Nephron (organoid): ENCODE measurements around the gene MMP17.

ENCODE experiments used
- H3K27ac Mint-ChIP-seq, 3 experiments: 2 replicates each; pipeline ENCODE4 v1.8.0; 2020; ENCODE audit warnings: mixed read lengths in 3 of 3, mild to moderate bottlenecking in 2 of 3, moderate library complexity in 1 of 3
- H3K27me3 Mint-ChIP-seq: 2 replicates; pipeline ENCODE4 v1.8.0; 2021; ENCODE audit warnings: low read depth, mild to moderate bottlenecking, moderate library complexity, mixed read lengths
- H3K36me3 Mint-ChIP-seq: 2 replicates; pipeline ENCODE4 v1.8.0; 2020; ENCODE audit warnings: low read depth, mixed read lengths
- H3K4me1 Mint-ChIP-seq: 2 replicates; pipeline ENCODE4 v1.8.0; 2020; ENCODE audit warnings: mixed read lengths
- H3K4me3 Mint-ChIP-seq, 3 experiments: 2 replicates each; pipeline ENCODE4 v1.8.0; 2020; ENCODE audit warnings: mild to moderate bottlenecking in 3 of 3, mixed read lengths in 3 of 3, moderate library complexity in 2 of 3
- H3K9me3 Mint-ChIP-seq: 2 replicates; pipeline ENCODE4 v1.8.0; 2020; ENCODE audit warnings: mixed read lengths
- CTCF ChIP-seq, 3 experiments: fragments of 200-600 bp; sonication (generic); IDR thresholded peaks; one replicate each; pipeline ENCODE4 v1.5.0; 2021; ENCODE audit warnings: antibody characterized with exemption in 3 of 3; ENCODE audit not compliant: unreplicated experiment in 3 of 3

The MMP17 gene

GRCh38 chr12:131893605-131894312 lies 65.6 kb downstream of the MMP17 start:
- Mint-ChIP-seq H3K36me3 (peaks cover 4% of the 10 kb centered on the region), H3K4me3 (peak overlapping the region; percentile 66 to 73 (median 67)), H3K9me3 (no peaks in the 10 kb centered on the region), H3K27ac (peak overlapping the region in 1 of 3 experiments; percentile 49), H3K4me1 (no peaks in the 10 kb centered on the region), H3K27me3 (peaks cover 11% of the 10 kb centered on the region)
- TF ChIP-seq CTCF (IDR thresholded peaks at IDR 0.05; ENCODE audit: unreplicated experiment in 3 of 3), result no peak

- peaks cover 4% of the 10 kb centered on the region for H3K36me3 Mint-ChIP-seq
- peak within 1 kb of the TSS; percentile 88 to 90 (median 89) for H3K4me3 Mint-ChIP-seq
- H3K9me3 Mint-ChIP-seq, result no peaks in the 10 kb centered on the region
- TF ChIP-seq CTCF (IDR thresholded peaks at IDR 0.05; ENCODE audit: unreplicated experiment in 3 of 3), result no peak
- no peaks in the 10 kb centered on the region for H3K4me1 Mint-ChIP-seq
- peaks cover 8% of the 10 kb centered on the region for H3K27me3 Mint-ChIP-seq
- peak within 1 kb of the TSS in 2 of 3 experiments; percentile 74 to 89 for H3K27ac Mint-ChIP-seq
These were observed 66.2 kb downstream of the MMP17 start, which contains the start of gene ULK1 for GRCh38 chr12:131894313-131894860. Gene ULK1, plus strand, starts transcription at chr12:131894622. Its CDS starts 380 bp downstream, at chr12:131895002.

GRCh38 chr12:131894981-131895639 lies 66.9 kb downstream of the MMP17 start:
- Mint-ChIP-seq H3K27me3 (peaks cover 1% of the 10 kb centered on the region), H3K4me3 (peak overlapping the region; percentile 88 to 90 (median 89)), H3K27ac (peak overlapping the region in 2 of 3 experiments; percentile 74 to 89), H3K36me3 (peaks cover 6% of the 10 kb centered on the region), H3K4me1 (no peaks in the 10 kb centered on the region), H3K9me3 (no peaks in the 10 kb centered on the region)
- TF ChIP-seq CTCF (IDR thresholded peaks at IDR 0.05; ENCODE audit: unreplicated experiment in 3 of 3), result no peak

GRCh38 chr12:131895640-131896079 lies 67.5 kb downstream of the MMP17 start:
- peak overlapping the region in 2 of 3 experiments; percentile 74 to 89 for H3K27ac Mint-ChIP-seq
- H3K27me3 Mint-ChIP-seq, result no peaks in the 10 kb centered on the region
- no peaks in the 10 kb centered on the region for H3K9me3 Mint-ChIP-seq
- no peaks in the 10 kb centered on the region for H3K4me1 Mint-ChIP-seq
- H3K4me3 Mint-ChIP-seq, result peak overlapping the region; percentile 88 to 90 (median 89)
- TF ChIP-seq CTCF (IDR thresholded peaks at IDR 0.05; ENCODE audit: unreplicated experiment in 3 of 3), result no peak
- peaks cover 8% of the 10 kb centered on the region for H3K36me3 Mint-ChIP-seq

GRCh38 chr12:131896080-131896810 lies 68.1 kb downstream of the MMP17 start:
- H3K27ac Mint-ChIP-seq, result peak overlapping the region in 2 of 3 experiments; percentile 33 to 89
- no peak for TF ChIP-seq CTCF (IDR thresholded peaks at IDR 0.05; ENCODE audit: unreplicated experiment in 3 of 3)
- no peaks in the 10 kb centered on the region for H3K9me3 Mint-ChIP-seq
- peak overlapping the region; percentile 88 to 90 (median 89) for H3K4me3 Mint-ChIP-seq
- peaks cover 8% of the 10 kb centered on the region for H3K36me3 Mint-ChIP-seq
- no peaks in the 10 kb centered on the region for H3K4me1 Mint-ChIP-seq
- no peaks in the 10 kb centered on the region for H3K27me3 Mint-ChIP-seq
